HG03097 (cell line): ENCODE data around the gene MAML3.

Source experiments
- ATAC-seq: cut with Tn5 transposase; IDR thresholded peaks from one replicate; pipeline ENCODE4 v1.9.1; 2021; ENCODE audit not compliant: unreplicated experiment, low FRiP score

MAML3 gene

DNA sequence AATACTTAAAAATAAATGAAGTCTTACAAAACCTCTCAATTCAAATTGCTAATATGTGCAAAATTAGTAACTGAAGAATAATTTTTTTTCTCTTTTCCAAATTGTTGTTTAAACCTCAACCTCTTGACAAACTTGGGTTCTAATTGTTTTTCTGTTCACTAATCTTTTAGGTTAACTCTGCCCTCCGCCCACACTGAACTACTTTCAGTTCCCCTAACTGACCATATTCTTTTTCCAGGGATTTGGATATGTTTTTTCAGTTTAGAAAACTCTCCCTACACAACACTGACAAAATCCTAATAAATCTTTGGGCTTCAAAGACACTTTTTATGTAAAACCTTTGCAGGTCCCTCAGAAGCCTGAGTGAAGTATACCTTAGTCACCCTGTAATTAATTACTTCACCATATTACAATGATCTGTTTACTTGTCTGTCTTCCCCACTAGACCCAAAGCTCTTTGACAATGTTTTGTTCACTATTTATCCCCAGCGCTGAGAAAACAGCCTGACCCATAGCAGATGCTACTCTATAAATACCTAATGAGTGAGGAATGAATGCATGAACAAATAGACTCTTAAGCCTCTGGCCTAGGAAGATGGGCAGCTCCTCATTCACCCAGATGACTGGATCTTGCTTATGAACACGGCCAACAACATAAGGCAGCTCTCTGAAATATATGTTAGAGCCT, 134.9 kb downstream of the MAML3 start:
- ATAC-seq = no peak

GRCh38 chr4:140014284-140014683, 139.7 kb downstream of the MAML3 start:
- no peak for ATAC-seq

DNA sequence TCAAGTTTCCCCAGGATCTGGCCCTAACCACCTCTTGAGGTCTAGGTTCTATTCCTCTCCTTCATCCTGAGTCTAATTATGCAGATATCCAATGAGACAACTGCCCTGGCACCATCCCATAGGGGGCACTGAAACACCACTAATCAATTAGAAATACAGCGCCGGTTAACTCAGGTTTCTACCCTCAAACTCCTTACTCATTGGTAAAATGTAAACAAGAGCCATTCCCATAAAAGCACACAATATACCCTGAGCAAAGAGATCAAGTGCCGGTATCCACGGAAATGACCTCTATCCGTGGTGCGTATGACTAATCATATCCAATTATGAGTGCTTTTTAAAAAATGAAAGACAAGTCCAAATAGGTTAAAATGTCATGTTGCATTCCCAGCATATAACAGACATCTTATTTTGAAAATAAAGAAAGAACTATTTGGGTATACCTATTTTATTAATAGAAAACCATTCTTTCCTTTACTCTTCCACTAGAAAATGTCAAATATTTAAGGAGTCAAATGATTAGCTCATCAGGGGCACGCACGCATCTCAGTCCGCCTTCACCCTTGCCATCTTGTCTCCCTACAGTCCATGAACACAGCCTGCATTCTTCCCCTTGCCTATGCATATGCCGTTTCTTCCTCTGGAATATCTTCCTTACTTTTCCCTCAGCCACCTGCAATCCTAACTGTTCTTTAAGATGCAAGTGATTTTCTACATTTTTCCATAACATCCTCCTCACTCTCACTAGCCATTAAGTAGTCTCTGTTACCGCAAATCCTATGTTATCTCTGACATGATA, 141.1 kb downstream of the MAML3 start:
- no peak for ATAC-seq

GRCh38 chr4:140005699-140006098, 148.3 kb downstream of the MAML3 start:
- no peak for ATAC-seq

- ATAC-seq = no peak
These were observed 148.9 kb downstream of the MAML3 start for GRCh38 chr4:140004922-140005627.

DNA sequence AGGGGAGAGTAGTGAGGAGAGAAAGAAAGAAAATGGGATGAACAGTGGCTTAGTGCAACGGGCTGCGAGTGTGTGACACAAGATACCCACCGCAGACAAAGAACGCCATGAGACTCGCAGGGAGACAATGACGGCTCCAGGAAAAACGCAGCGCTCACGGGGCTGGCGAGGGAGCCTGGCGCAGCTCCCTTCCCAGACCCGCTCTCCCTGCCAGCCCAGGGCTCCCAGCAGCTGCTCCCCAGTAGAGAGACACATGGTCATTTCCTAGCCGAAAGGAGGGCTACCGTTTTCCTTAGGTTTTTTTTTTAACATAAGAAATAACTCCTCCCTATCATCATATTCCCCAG, 149.5 kb downstream of the MAML3 start:
- no peak for ATAC-seq

GRCh38 chr4:140003876-140004548, 150.0 kb downstream of the MAML3 start:
- no peak for ATAC-seq

GRCh38 chr4:140000232-140000631, 153.8 kb downstream of the MAML3 start:
- ATAC-seq = no peak

- no peak for ATAC-seq
These were observed 164.9 kb downstream of the MAML3 start for GRCh38 chr4:139988863-139989765.

- ATAC-seq = no peak
These were observed 166.5 kb downstream of the MAML3 start for GRCh38 chr4:139987502-139987850.

DNA sequence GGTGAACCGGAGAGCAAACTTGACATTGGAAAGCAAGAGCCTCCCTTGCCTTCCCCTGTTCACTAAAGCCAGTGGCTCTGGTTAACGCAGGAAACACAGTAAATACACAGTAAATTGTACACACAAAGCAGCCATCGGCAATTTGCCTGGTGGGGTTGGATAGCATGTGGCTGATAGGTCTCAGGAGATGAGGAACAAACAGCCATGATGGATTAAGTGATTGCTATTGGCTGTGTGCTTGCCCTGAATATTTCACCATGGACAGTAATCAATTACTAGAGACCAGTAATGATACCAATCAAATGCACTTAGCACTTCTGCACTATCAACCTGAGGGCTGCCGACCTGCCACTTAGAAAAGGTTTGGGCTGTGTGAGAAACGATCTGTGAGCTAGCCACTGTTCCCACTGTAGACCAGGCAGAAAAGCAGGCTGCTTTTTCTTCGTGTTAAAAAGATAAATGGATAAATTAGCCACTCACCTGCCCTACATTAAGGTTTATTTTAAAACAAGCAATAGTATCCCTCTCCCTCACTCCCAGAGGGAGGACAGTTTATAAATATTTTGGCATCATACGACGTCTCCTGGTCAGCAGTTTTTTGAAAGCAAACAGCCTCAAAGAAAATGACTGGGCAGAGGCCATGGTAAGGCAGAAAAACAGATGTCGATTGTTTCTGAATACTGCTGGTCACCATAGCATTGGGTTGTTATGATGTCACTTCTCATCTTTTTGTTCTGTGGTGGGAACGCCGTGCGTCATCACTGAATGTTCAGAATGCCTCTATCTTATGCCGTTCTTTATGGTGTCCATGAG, 167.1 kb downstream of the MAML3 start:
- no peak for ATAC-seq

DNA sequence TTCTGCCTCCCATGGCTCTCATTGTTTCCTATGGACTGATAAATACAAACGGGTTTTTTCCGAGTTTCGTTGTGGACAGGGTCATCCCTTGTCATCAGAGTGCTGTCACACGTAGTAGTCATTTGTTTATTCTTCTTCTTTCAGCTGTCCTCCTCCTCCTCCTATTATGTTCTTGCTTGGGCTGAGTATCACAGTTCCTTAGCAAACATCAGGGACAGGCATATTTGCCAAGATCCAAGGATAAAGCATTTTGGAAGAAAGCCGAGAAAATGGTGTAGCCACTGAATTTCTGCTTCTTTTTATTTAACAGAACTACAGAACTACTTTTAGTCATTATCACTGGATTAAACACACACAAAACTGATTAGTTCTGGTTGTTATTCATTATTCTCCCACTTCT, 167.9 kb downstream of the MAML3 start:
- no peak for ATAC-seq

- no peak for ATAC-seq
These were observed 168.6 kb downstream of the MAML3 start for GRCh38 chr4:139985401-139985800.

- no peak for ATAC-seq
These were observed 169.5 kb downstream of the MAML3 start for GRCh38 chr4:139984471-139984870.

GRCh38 chr4:139978692-139979091, 175.3 kb downstream of the MAML3 start:
- ATAC-seq = peak; percentile 97

GRCh38 chr4:139977838-139978609, 176.0 kb downstream of the MAML3 start:
- no peak for ATAC-seq

GRCh38 chr4:139975830-139976272, 178.1 kb downstream of the MAML3 start:
- ATAC-seq = no peak

GRCh38 chr4:139973616-139974015, 180.4 kb downstream of the MAML3 start:
- no peak for ATAC-seq
